Measurements from ENCODE around the gene EN2.

GRCh38 chr7:155487509-155488482, 29.9 kb downstream of the EN2 start:
- TF ChIP-seq CTCF (IDR thresholded peaks at IDR 0.05) (no peak), POLR2A (IDR thresholded peaks at IDR 0.05) (no peak)
